ENCODE results near the gene BAHCC1.

BAHCC1 gene

GRCh38 chr17:81393684-81394376 lies 1.4 kb upstream of the BAHCC1 start:
- Histone ChIP-seq H3K9me3 (ENCODE audit: low read length) (no peaks in the 10 kb centered on the region), H3K9me2 (ENCODE audit: low read depth, low read length) (no peaks in the 10 kb centered on the region), H3K79me2 (ENCODE audit: insufficient read depth, low read length) (no peaks in the 10 kb centered on the region), H4K20me1 (ENCODE audit: insufficient read depth, low read length) (no peaks in the 10 kb centered on the region), H3F3A (ENCODE audit: insufficient read depth, low read length) (no peaks in the 10 kb centered on the region), H3K27ac (ENCODE audit: low read depth, low read length, poor library complexity, severe bottlenecking) (no peak overlapping the region), H3K27me3 (ENCODE audit: insufficient read depth, low read length) (0 out of 2 replicates have a peak, but pooled peaks cover 3% of the 10 kb centered on the region), H3K36me3 (ENCODE audit: insufficient read depth, low read length) (no peaks in the 10 kb centered on the region), H3K4me3 (ENCODE audit: low read depth, low read length, poor library complexity, severe bottlenecking) (no peak overlapping the region), H2AFZ (ENCODE audit: low read length) (no peak overlapping the region), H3K4me2 (ENCODE audit: low read length) (no peak overlapping the region), H3K9ac (ENCODE audit: low read length) (no peak overlapping the region), H3K4me1 (ENCODE audit: insufficient read depth, low read length, severe bottlenecking) (no peaks in the 10 kb centered on the region)
- TF ChIP-seq, protein P1, sequence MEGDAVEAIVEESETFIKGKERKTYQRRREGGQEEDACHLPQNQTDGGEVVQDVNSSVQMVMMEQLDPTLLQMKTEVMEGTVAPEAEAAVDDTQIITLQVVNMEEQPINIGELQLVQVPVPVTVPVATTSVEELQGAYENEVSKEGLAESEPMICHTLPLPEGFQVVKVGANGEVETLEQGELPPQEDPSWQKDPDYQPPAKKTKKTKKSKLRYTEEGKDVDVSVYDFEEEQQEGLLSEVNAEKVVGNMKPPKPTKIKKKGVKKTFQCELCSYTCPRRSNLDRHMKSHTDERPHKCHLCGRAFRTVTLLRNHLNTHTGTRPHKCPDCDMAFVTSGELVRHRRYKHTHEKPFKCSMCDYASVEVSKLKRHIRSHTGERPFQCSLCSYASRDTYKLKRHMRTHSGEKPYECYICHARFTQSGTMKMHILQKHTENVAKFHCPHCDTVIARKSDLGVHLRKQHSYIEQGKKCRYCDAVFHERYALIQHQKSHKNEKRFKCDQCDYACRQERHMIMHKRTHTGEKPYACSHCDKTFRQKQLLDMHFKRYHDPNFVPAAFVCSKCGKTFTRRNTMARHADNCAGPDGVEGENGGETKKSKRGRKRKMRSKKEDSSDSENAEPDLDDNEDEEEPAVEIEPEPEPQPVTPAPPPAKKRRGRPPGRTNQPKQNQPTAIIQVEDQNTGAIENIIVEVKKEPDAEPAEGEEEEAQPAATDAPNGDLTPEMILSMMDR (IDR thresholded peaks at IDR 0.05; ENCODE audit: low read length), result no peak
- TF ChIP-seq EZH2 (IDR thresholded peaks at IDR 0.05; ENCODE audit: borderline replicate concordance, low read length), result no peak

- Histone ChIP-seq H4K20me1 (ENCODE audit: insufficient read depth, low read length) (no peaks in the 10 kb centered on the region), H3K9ac (ENCODE audit: low read length) (no peak overlapping the region), H3K4me1 (ENCODE audit: insufficient read depth, low read length, severe bottlenecking) (no peaks in the 10 kb centered on the region), H3K27ac (ENCODE audit: low read depth, low read length, poor library complexity, severe bottlenecking) (no peak overlapping the region), H3K4me3 (ENCODE audit: low read depth, low read length, poor library complexity, severe bottlenecking) (no peak overlapping the region), H3K27me3 (ENCODE audit: insufficient read depth, low read length) (0 out of 2 replicates have a peak, but pooled peaks cover 3% of the 10 kb centered on the region), H3K9me2 (ENCODE audit: low read depth, low read length) (no peaks in the 10 kb centered on the region), H3F3A (ENCODE audit: insufficient read depth, low read length) (no peaks in the 10 kb centered on the region), H3K79me2 (ENCODE audit: insufficient read depth, low read length) (no peaks in the 10 kb centered on the region), H3K36me3 (ENCODE audit: insufficient read depth, low read length) (no peaks in the 10 kb centered on the region), H3K9me3 (ENCODE audit: low read length) (no peaks in the 10 kb centered on the region), H2AFZ (ENCODE audit: low read length) (no peak overlapping the region), H3K4me2 (ENCODE audit: low read length) (no peak overlapping the region)
- TF ChIP-seq EZH2 (IDR thresholded peaks at IDR 0.05; ENCODE audit: borderline replicate concordance, low read length), result no peak
- TF ChIP-seq, protein P1 (IDR thresholded peaks at IDR 0.05; ENCODE audit: low read length), result no peak
Observed at GRCh38 chr17:81394377-81394920, 808 bp upstream of the BAHCC1 start.

DNA sequence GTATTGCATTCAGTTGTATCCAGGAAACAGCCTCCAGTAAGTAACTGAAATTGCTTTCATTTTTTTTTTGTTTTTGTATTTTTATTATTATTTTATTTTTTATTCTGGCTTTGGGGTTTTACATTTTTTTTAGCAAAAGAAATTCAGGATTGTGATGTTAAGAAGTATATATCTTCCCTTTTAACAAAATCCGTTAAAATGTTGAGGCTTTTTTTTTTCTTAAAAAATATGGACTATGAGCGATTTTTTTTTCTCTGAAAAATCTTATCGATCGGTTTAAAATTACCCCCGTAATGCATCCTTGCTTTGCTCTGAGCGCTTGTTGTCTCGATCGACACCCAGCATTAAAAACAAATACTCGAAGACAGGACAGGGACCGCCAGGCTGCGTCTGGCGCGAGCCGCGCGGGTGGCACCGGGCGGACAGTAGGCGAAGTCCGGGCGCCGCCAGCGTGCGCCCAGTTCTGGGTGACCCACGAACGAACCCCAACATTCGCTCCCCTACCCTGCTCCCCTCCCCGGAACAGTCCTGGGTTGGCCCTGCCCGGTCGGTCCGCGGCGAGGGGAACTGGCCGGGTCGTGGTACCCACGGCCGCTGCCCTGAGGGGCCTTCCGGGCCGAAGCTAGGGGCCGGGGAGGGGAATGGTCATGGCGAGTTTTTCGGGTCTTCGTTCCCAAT lies 482 bp downstream of the BAHCC1 start:
- Histone ChIP-seq H3K4me3 (ENCODE audit: low read depth, low read length, poor library complexity, severe bottlenecking) (no peak overlapping the region), H3K79me2 (ENCODE audit: insufficient read depth, low read length) (no peaks in the 10 kb centered on the region), H3K9me2 (ENCODE audit: low read depth, low read length) (no peaks in the 10 kb centered on the region), H4K20me1 (ENCODE audit: insufficient read depth, low read length) (no peaks in the 10 kb centered on the region), H2AFZ (ENCODE audit: low read length) (no peak overlapping the region), H3K27ac (ENCODE audit: low read depth, low read length, poor library complexity, severe bottlenecking) (no peak overlapping the region), H3K9ac (ENCODE audit: low read length) (no peak overlapping the region), H3K9me3 (ENCODE audit: low read length) (no peaks in the 10 kb centered on the region), H3K27me3 (ENCODE audit: insufficient read depth, low read length) (no peaks in the 10 kb centered on the region; the same call in 1 of the 2 replicates), H3F3A (ENCODE audit: insufficient read depth, low read length) (no peaks in the 10 kb centered on the region), H3K4me1 (ENCODE audit: insufficient read depth, low read length, severe bottlenecking) (no peaks in the 10 kb centered on the region), H3K4me2 (ENCODE audit: low read length) (no peak overlapping the region), H3K36me3 (ENCODE audit: insufficient read depth, low read length) (no peaks in the 10 kb centered on the region)
- no peak for TF ChIP-seq EZH2 (IDR thresholded peaks at IDR 0.05; ENCODE audit: borderline replicate concordance, low read length)
- TF ChIP-seq, protein P1 (IDR thresholded peaks at IDR 0.05; ENCODE audit: low read length), result no peak

Data from OCI-LY1 (cell line).